Endothelial cell of umbilical vein (primary cell): ENCODE data around the gene DDX24. TPM values are rescaled to one million over a fixed set of nuclear protein-coding genes. Genes with fewer than 3 reads are reported as not detected.

Source experiments
- BruUV-seq: library from RNA; stranded (reverse); fragments of 400-500 nt; replicated peaks from 2 replicates; lab custom pipeline; 2021; lab: Mats Ljungman, UMichigan
- CTCF ChIA-PET: fragments of 300-600, 350-600 bp; sonication (Branson Sonifier 250); formaldehyde crosslinking; loops from one replicate; lab custom pipeline; 2021; ENCODE audit warnings: antibody characterized with exemption, inconsistent platforms; lab: Charles Lee
- POLR2A ChIA-PET: fragments of 300-600, 350-600 bp; sonication (Branson Sonifier 250); formaldehyde crosslinking; loops from one replicate; lab custom pipeline; 2021; ENCODE audit warnings: antibody characterized with exemption, inconsistent platforms; lab: Charles Lee
- DNase-seq: peaks from one replicate; pipeline ENCODE4 v3.0.0-alpha.2; 2011; ENCODE audit warnings: low read depth, low spot score
- FAIRE-seq: peaks from 2 replicates; lab custom pipeline; 2011; peaks lifted over from hg19 to GRCh38; lab: Jason Lieb, UNC
- H2AFZ ChIP-seq: 2 replicates; pipeline ENCODE4 v1.6.0; 2012; ENCODE audit warnings: low read depth, low read length, control low read depth, inconsistent platforms
- H3K27ac ChIP-seq: 2 replicates; pipeline ENCODE4 v1.5.1; 2011; ENCODE audit warnings: low read depth, mild to moderate bottlenecking, control low read depth, low read length, moderate library complexity; ENCODE audit not compliant: insufficient read depth
- H3K27me3 ChIP-seq, 2 experiments: 2 replicates each; pipeline versions ENCODE4 v1.6.0 to v1.6.1; 2011; ENCODE audit warnings: low read length in 2 of 2, mixed read lengths in 1 of 2; ENCODE audit not compliant: control insufficient read depth in 2 of 2, insufficient read depth in 2 of 2
- H3K36me3 ChIP-seq, 2 experiments: 2 replicates in 1 of 2; 3 replicates in 1 of 2; pipeline ENCODE4 v1.5.1; 2011; ENCODE audit warnings: low read length in 2 of 2, mild to moderate bottlenecking in 1 of 2, moderate library complexity in 1 of 2; ENCODE audit not compliant: control insufficient read depth in 2 of 2, insufficient read depth in 2 of 2; ENCODE audit errors: extremely low read depth in 1 of 2
- H3K4me1 ChIP-seq: 3 replicates; pipeline ENCODE4 v1.5.1; 2011; ENCODE audit warnings: mild to moderate bottlenecking, low read length; ENCODE audit not compliant: control insufficient read depth, insufficient read depth; ENCODE audit errors: extremely low read depth
- H3K4me2 ChIP-seq: 2 replicates; pipeline ENCODE4 v1.6.1; 2011; ENCODE audit warnings: low read length, control low read depth, mixed read lengths; ENCODE audit not compliant: insufficient read depth
- H3K4me3 ChIP-seq, 3 experiments: fragments of 200-600 bp in 1 of 3; sonication (generic), shearing (Covaris generic) in 1 of 3; replicated peaks in 1 of 3; 2 replicates each; pipeline ENCODE4 v1.5.1; 2011 to 2016; ENCODE audit warnings: control low read depth in 3 of 3, low read length in 3 of 3, mild to moderate bottlenecking in 2 of 3, inconsistent platforms in 1 of 3, low read depth in 1 of 3, moderate library complexity in 1 of 3; ENCODE audit not compliant: insufficient read depth in 1 of 3
- H3K79me2 ChIP-seq: 2 replicates; pipeline ENCODE4 v1.6.0; 2012; ENCODE audit warnings: low read length, inconsistent platforms; ENCODE audit not compliant: control insufficient read depth, insufficient read depth
- H3K9ac ChIP-seq: replicated peaks from 2 replicates; pipeline ENCODE3; 2011; ENCODE audit warnings: low read length, control low read depth; ENCODE audit not compliant: insufficient read depth; ENCODE audit errors: extremely low read depth
- H3K9me1 ChIP-seq: replicated peaks from 3 replicates; pipeline ENCODE4 v1.6.0; 2011; ENCODE audit warnings: mild to moderate bottlenecking, low read length; ENCODE audit not compliant: control insufficient read depth, insufficient read depth; ENCODE audit errors: extremely low read depth
- H3K9me3 ChIP-seq: replicated peaks from 2 replicates; pipeline ENCODE4 v1.5.1; 2012; ENCODE audit warnings: low read length, inconsistent platforms; ENCODE audit not compliant: control insufficient read depth, insufficient read depth
- H4K20me1 ChIP-seq: replicated peaks from 2 replicates; pipeline ENCODE3; 2011; ENCODE audit warnings: mild to moderate bottlenecking, low read length; ENCODE audit not compliant: control insufficient read depth, insufficient read depth; ENCODE audit errors: extremely low read depth
- CTCF ChIP-seq, 2 donors: IDR thresholded peaks; 1 replicate in 1 of 2; 2 replicates in 1 of 2; pipeline ENCODE4 v1.5.1; 2011; ENCODE audit warnings: low read length in 2 of 2, mild to moderate bottlenecking in 2 of 2, moderate library complexity in 2 of 2, control low read depth in 1 of 2, inconsistent platforms in 1 of 2, low read depth in 1 of 2; ENCODE audit not compliant: insufficient read depth in 1 of 2; ENCODE audit errors: extremely low read depth in 1 of 2
- EZH2 ChIP-seq: IDR thresholded peaks from 2 replicates; pipeline ENCODE4 v1.6.1; 2012; ENCODE audit warnings: borderline replicate concordance, low read depth, mild to moderate bottlenecking, moderate library complexity, low read length, inconsistent platforms; ENCODE audit not compliant: severe bottlenecking
- FOS ChIP-seq: IDR thresholded peaks from 2 replicates; pipeline ENCODE4 v1.6.1; 2011; ENCODE audit warnings: mild to moderate bottlenecking, low read length, moderate library complexity, borderline replicate concordance; ENCODE audit not compliant: insufficient read depth
- GATA2 ChIP-seq: IDR thresholded peaks from 2 replicates; pipeline ENCODE4 v1.7.0; 2011; ENCODE audit warnings: low read depth, mild to moderate bottlenecking, moderate library complexity, mixed read lengths, low read length; ENCODE audit not compliant: insufficient read length, insufficient read depth
- JUN ChIP-seq: IDR thresholded peaks from 2 replicates; pipeline ENCODE4 v1.6.1; 2011; ENCODE audit warnings: borderline replicate concordance, low read depth; ENCODE audit not compliant: insufficient read length, insufficient read depth
- MAX ChIP-seq: IDR thresholded peaks from 2 replicates; pipeline ENCODE4 v1.6.1; 2011; ENCODE audit not compliant: insufficient read depth, insufficient read length
- MYC ChIP-seq: IDR thresholded peaks from one replicate; pipeline ENCODE4 v1.6.1; 2011; ENCODE audit warnings: mild to moderate bottlenecking, low read depth, low read length
- POLR2A ChIP-seq: IDR thresholded peaks from 2 replicates; pipeline ENCODE4 v1.6.1; 2012; ENCODE audit warnings: low read depth, mild to moderate bottlenecking, control low read depth, low read length
- POLR2AphosphoS5 ChIP-seq: IDR thresholded peaks from 2 replicates; pipeline ENCODE4 v1.6.1; 2012; ENCODE audit warnings: low read depth, mild to moderate bottlenecking, control low read depth, low read length, moderate library complexity; ENCODE audit not compliant: insufficient read depth
- dilution Hi-C: fragments of 300-500 bp; cut with MboI; formaldehyde crosslinking; loops from one replicate; pipeline ENCODE4 v1.15.0; 2019; ENCODE audit warnings: low sequenced_read_pairs; ENCODE audit not compliant: extremely low pct_ligation_motif_present
- intact Hi-C: fragments of 100-400 bp; cut with micrococcal nuclease; formaldehyde crosslinking; loops from one replicate; pipeline ENCODE4 v1.10.0; 2022
- polyA plus RNA-seq, 4 experiments: library from polyadenylated mRNA; depleted of rRNA in 3 of 4; stranded (reverse) in 3 of 4; unstranded in 1 of 4; fragments of >200 nt; gene quantifications; 2 replicates each; pipeline versions ENCODE4 v1.2.1 to v1.2.3, GENCODE V29; 2011 to 2012; ENCODE audit warnings: missing spikeins in 1 of 4
- total RNA-seq: library from RNA; stranded (reverse); gene quantifications from 2 replicates; pipeline ENCODE4 v1.2.3, GENCODE V29; 2021

DDX24 gene
- total and polyA plus RNA-seq, 2 donors (not counting 3 experiments of a cell fraction or from before 2014, with no cell fraction given) = 88.3 to 141 TPM

DNA sequence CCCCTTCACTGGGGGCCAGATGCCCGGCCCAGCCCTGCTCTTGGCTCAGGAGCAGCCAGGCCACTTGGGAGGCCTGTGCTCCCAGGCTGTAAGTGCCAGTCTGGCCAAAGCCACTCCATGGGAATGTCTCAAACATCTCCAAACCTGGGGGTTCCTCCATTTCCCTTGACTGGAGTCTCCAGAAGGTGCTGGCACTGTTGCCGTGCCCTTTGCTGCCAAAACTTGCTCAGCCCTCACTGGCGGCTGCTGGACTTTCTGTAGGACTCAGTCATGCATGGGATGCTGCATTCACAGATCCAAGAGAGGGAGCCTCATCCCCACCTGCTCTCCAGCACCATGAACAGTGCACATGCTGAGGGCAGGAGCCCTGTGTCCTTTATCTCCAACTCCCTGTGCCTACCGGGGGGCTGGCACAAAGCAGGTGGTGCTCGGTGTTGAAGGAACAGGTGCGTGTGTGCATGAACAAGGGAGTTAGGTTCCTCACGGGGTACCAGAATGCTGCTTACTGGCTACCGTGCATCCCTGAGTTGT is 64.5 kb downstream of the DDX24 start:
- no peaks in the 10 kb centered on the region for H3K36me3 ChIP-seq

More for the DNA sequence above, 64.5 kb downstream of the DDX24 start:
- H3K27ac ChIP-seq = no peak overlapping the region
- FAIRE-seq = no peak
- no peak overlapping the region for H3K4me3 ChIP-seq
- dilution Hi-C loops = no loop called here
- H3K4me1 ChIP-seq = no peaks in the 10 kb centered on the region
- ChIA-PET POLR2A (no interaction called here), CTCF (interaction anchor here (2.4 kb wide), 1 partner anchor 77 kb away, joined by 9 read pairs; no protein-coding TSS in a partner anchor)
- peaks cover 0 to 5% of the 10 kb centered on the region in 2 experiments for H3K27me3 ChIP-seq
- no peak for TF ChIP-seq JUN
- TF ChIP-seq MAX = no peak
- TF ChIP-seq FOS = no peak
- no peak for TF ChIP-seq POLR2A
- TF ChIP-seq EZH2 = no peak
- no peak for TF ChIP-seq POLR2AphosphoS5
- TF ChIP-seq GATA2 = no peak
- no peak for TF ChIP-seq CTCF (IDR thresholded peaks at IDR 0.05; ENCODE audit: extremely low read depth in 1 of 2, insufficient read depth in 1 of 2, low read depth in 1 of 2, low read length in 2 of 2)
- TF ChIP-seq MYC = no peak
- no peaks in the 10 kb centered on the region for H4K20me1 ChIP-seq
- no peaks in the 10 kb centered on the region for H3K9me3 ChIP-seq
- H2AFZ ChIP-seq = no peak overlapping the region
- BruUV-seq = no TSS peak
- H3K4me2 ChIP-seq = no peak overlapping the region
- H3K79me2 ChIP-seq = no peaks in the 10 kb centered on the region
- intact Hi-C loops = no loop called here
- DNase-seq = no peak
- no peak overlapping the region for H3K9ac ChIP-seq
- no peaks in the 10 kb centered on the region for H3K9me1 ChIP-seq
